ENCODE data around the gene ADAMTS10. TPM values are rescaled to one million over a fixed set of nuclear protein-coding genes. Genes with fewer than 3 reads are reported as not detected.

Gene ADAMTS10
- total and polyA plus RNA-seq, 2 of the 8 experiments (the other 6 are each of a cell fraction or from before 2014, with no cell fraction given) = 6.9 to 17.4 TPM

GRCh38 chr19:8569066-8569771 is 41.3 kb downstream of the ADAMTS10 start:
- H2BK12ac ChIP-seq (ENCODE audit: low read depth, low read length) = no peak overlapping the region
- no peak overlapping the region for H2BK120ac ChIP-seq (replicated peaks; ENCODE audit: low read depth, low read length)
- DNase-seq (ENCODE audit: low read depth in 1 of 2, low spot score in 2 of 2) = no peak
- H2AK5ac ChIP-seq (ENCODE audit: low read depth, low read length) = no peak overlapping the region
- no peak for FAIRE-seq
- no peak overlapping the region for H3K14ac ChIP-seq (ENCODE audit: insufficient read length)
- H3K4me2 ChIP-seq (ENCODE audit: insufficient read depth in 1 of 2, low read depth in 2 of 2, low read length in 2 of 2) = no peak overlapping the region
- ChIA-PET CTCF (ENCODE audit: partially characterized antibody) (interaction anchor here (0.6 to 8.7 kb wide), 2 partner anchors 11 to 12 kb away, joined by 3 to 83 read pairs; no protein-coding TSS in a partner anchor), POLR2A (ENCODE audit: partially characterized antibody) (no interaction called here)
- H3K9me3 ChIP-seq (ENCODE audit: insufficient read depth in 2 of 2, low read depth in 1 of 2, low read length in 1 of 2) = no peaks in the 10 kb centered on the region
- no peak overlapping the region for H2AFZ ChIP-seq (ENCODE audit: low read length)
- H4K91ac ChIP-seq (replicated peaks; ENCODE audit: insufficient read length, low read length) = no peak overlapping the region
- H4K20me1 ChIP-seq (replicated peaks in 1 of 2; ENCODE audit: control insufficient read depth in 1 of 2, insufficient read depth in 2 of 2, low read length in 2 of 2) = no peaks in the 10 kb centered on the region
- no peak overlapping the region for H2BK20ac ChIP-seq (ENCODE audit: low read length)
- no peaks in the 10 kb centered on the region for H3K27me3 ChIP-seq (replicated peaks in 1 of 4; ENCODE audit: control insufficient read depth in 3 of 4, extremely low read depth in 1 of 4, insufficient read depth in 3 of 4, low read length in 3 of 4)
- no peak overlapping the region for H3K9ac ChIP-seq (replicated peaks in 1 of 4; ENCODE audit: extremely low read depth in 1 of 4, low read depth in 3 of 4, low read length in 3 of 4)
- H3K4me3 ChIP-seq (ENCODE audit: extremely low read depth in 1 of 4, insufficient read depth in 2 of 4, low read depth in 3 of 4, low read length in 4 of 4) = no peak overlapping the region
- H3K23ac ChIP-seq (ENCODE audit: insufficient read length) = no peak overlapping the region
- no peaks in the 10 kb centered on the region for H3K36me3 ChIP-seq (ENCODE audit: control insufficient read depth in 2 of 4, insufficient read depth in 4 of 4, low read length in 3 of 4)
- H3K4me1 ChIP-seq (replicated peaks in 1 of 4; ENCODE audit: control insufficient read depth in 3 of 4, insufficient read depth in 4 of 4, low read length in 3 of 4) = no peaks in the 10 kb centered on the region; a peak in 1 of 7 replicates
- H4K8ac ChIP-seq (ENCODE audit: extremely low read depth, insufficient read depth, low read length) = no peak overlapping the region
- H3K27ac ChIP-seq (ENCODE audit: low read depth, low read length) = no peak overlapping the region
- H2BK15ac ChIP-seq (ENCODE audit: low read length) = no peak overlapping the region
- no peaks in the 10 kb centered on the region; the same call in 1 of the 2 replicates for H3K79me1 ChIP-seq (ENCODE audit: low read depth, low read length)
- WGBS, 2 experiments (ENCODE audit: extremely low coverage in 1 of 2, insufficient coverage in 1 of 2, insufficient read length in 1 of 2, insufficient replicate concordance in 2 of 2, low coverage in 1 of 2, low lambda C conversion rate in 2 of 2, missing lambda C conversion rate in 1 of 2) = 85% methylated on average over 5 of the region's 5 CpGs; no CpG with 5 or more reads in 1 of the 2 experiments
- H3K18ac ChIP-seq (ENCODE audit: extremely low read depth, low read length) = no peak overlapping the region
- H3K79me2 ChIP-seq (ENCODE audit: control insufficient read depth in 1 of 2, insufficient read depth in 2 of 2, low read length in 2 of 2) = no peaks in the 10 kb centered on the region
- H4K5ac ChIP-seq (ENCODE audit: insufficient read length, low read depth, low read length) = no peak overlapping the region
- H3K56ac ChIP-seq (replicated peaks; ENCODE audit: insufficient read length, low read depth, low read length) = no peak overlapping the region
- peaks cover 5% of the 10 kb centered on the region; the same call in 1 of the 2 replicates for H3K23me2 ChIP-seq (ENCODE audit: low read depth, low read length)
- no peak overlapping the region for H3K4ac ChIP-seq (replicated peaks; ENCODE audit: insufficient read length, low read depth, low read length)
- no peak overlapping the region for H2BK5ac ChIP-seq (ENCODE audit: low read depth, low read length)
- TF ChIP-seq GTF2F1 (IDR thresholded peaks at IDR 0.05; ENCODE audit: borderline replicate concordance, low read depth, low read length) (no peak), SRF (IDR thresholded peaks at IDR 0.05; ENCODE audit: low read depth, low read length) (no peak), YY1 (IDR thresholded peaks at IDR 0.05; ENCODE audit: low read depth, low read length) (no peak), SIX5 (IDR thresholded peaks at IDR 0.05; ENCODE audit: low read depth, low read length) (no peak), TAF1 (IDR thresholded peaks at IDR 0.05; ENCODE audit: low read depth, low read length) (no peak), BRCA1 (IDR thresholded peaks at IDR 0.05; ENCODE audit: low read depth, low read length) (no peak), TBP (IDR thresholded peaks at IDR 0.05; ENCODE audit: low read depth, low read length) (no peak), KDM5A (IDR thresholded peaks at IDR 0.05; ENCODE audit: low read length) (no peak), HDAC2 (IDR thresholded peaks at IDR 0.05; ENCODE audit: borderline replicate concordance in 1 of 2, low read depth in 2 of 2, low read length in 2 of 2) (no peak), EP300 (IDR thresholded peaks at IDR 0.05; ENCODE audit: borderline replicate concordance in 1 of 2, low read depth in 2 of 2, low read length in 2 of 2) (no peak), GABPA (IDR thresholded peaks at IDR 0.05; ENCODE audit: borderline replicate concordance, insufficient read depth, low read length) (no peak), EZH2 (IDR thresholded peaks at IDR 0.05; ENCODE audit: low read depth, low read length, severe bottlenecking) (no peak), HDAC6 (IDR thresholded peaks at IDR 0.05; ENCODE audit: low read depth, low read length) (no peak)
